Osteoblast (primary cell): ENCODE measurements around the gene SLC43A1. TPM values are rescaled to one million over a fixed set of nuclear protein-coding genes. Genes with fewer than 3 reads are reported as not detected.

Experiments
- DNase-seq: peaks from one replicate; pipeline ENCODE4 v3.0.0; 2011; ENCODE audit warnings: low spot score, mixed read lengths; ENCODE audit not compliant: insufficient read length; ENCODE audit errors: missing footprints
- H2AFZ ChIP-seq: 2 replicates; pipeline ENCODE4 v1.6.0; 2011; ENCODE audit warnings: mild to moderate bottlenecking, low read length
- H3K27ac ChIP-seq: 2 replicates; pipeline ENCODE4 v1.5.1; 2011; ENCODE audit warnings: mild to moderate bottlenecking, low read depth, low read length, moderate library complexity
- H3K27me3 ChIP-seq: 2 replicates; pipeline ENCODE4 v1.6.0; 2012; ENCODE audit warnings: mild to moderate bottlenecking, control low read depth, inconsistent platforms, low read length, moderate library complexity; ENCODE audit not compliant: insufficient read depth
- H3K36me3 ChIP-seq: 2 replicates; pipeline ENCODE4 v1.5.1; 2011; ENCODE audit warnings: mild to moderate bottlenecking, low read length, control low read depth, moderate library complexity; ENCODE audit not compliant: insufficient read depth
- H3K4me1 ChIP-seq: 2 replicates; pipeline ENCODE4 v1.5.1; 2011; ENCODE audit warnings: mild to moderate bottlenecking, low read length, control low read depth, moderate library complexity; ENCODE audit not compliant: insufficient read depth
- H3K4me2 ChIP-seq: 2 replicates; pipeline ENCODE4 v1.6.0; 2011; ENCODE audit warnings: mild to moderate bottlenecking, low read length; ENCODE audit not compliant: insufficient read depth
- H3K4me3 ChIP-seq: fragments of 200-600 bp; sonication (generic); 3 replicates; pipeline ENCODE4 v1.5.1; 2012; ENCODE audit warnings: mild to moderate bottlenecking, low read length, inconsistent platforms; ENCODE audit not compliant: insufficient read depth
- H3K79me2 ChIP-seq: 2 replicates; pipeline ENCODE4 v1.6.0; 2012; ENCODE audit warnings: mild to moderate bottlenecking, low read length, control low read depth, inconsistent platforms; ENCODE audit not compliant: insufficient read depth
- H3K9me3 ChIP-seq: 2 replicates; pipeline ENCODE4 v1.5.1; 2011; ENCODE audit warnings: low read depth, low read length, control low read depth
- H4K20me1 ChIP-seq: 2 replicates; pipeline ENCODE4 v1.6.0; 2012; ENCODE audit warnings: mild to moderate bottlenecking, low read length, control low read depth; ENCODE audit not compliant: insufficient read depth
- total RNA-seq: library from RNA; depleted of rRNA; stranded (reverse); fragments of >200 nt; gene quantifications from 2 replicates; pipeline ENCODE4 v1.2.3, GENCODE V29; 2012
- TF ChIP-seq, protein P1 (sequence below): IDR thresholded peaks from 2 replicates; pipeline ENCODE4 v1.5.1; 2011; ENCODE audit warnings: mild to moderate bottlenecking, low read depth, low read length, moderate library complexity; ENCODE audit errors: extremely low read depth

The SLC43A1 gene
- total RNA-seq, 1 donor, result 18.5 TPM

DNA sequence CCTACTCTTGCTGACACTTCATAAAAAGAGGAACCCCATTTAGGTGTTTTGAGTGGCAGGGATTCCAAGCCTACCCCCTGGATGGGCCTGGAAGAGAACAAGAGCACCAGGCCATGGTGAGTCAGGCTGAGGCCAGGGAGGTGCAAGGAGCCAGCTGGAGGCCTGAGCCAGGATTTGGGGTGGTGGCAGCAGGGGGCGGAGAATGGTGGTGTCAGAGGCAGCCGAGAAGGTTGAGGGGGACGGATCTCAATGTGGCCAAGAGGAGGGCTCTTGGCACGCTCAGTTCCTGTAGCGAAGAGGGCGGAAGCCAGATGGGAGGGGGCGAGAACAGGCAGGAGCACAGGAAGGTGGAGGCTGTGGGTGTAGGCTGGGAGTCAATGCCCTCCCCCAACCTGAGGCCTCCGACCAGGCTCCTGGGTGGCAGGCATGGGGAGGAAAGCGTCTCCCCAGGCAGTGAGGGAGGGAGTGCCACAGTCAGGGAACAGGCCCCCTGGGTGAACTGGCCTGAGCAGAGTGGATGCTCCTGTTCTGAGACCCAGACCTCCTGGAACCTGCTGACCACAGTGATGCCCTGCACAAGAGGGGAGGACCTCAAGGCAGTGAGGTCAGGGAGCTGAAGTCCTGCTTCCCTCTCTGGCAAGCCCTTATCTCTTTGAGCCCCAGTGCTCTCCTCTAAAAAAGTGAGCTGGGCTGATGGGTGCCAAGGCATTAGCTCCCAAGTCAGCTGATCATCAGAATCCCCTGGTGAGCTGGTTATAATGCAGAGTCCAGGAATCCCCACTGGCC is 41.3 kb downstream of the SLC43A1 start:
- Histone ChIP-seq H2AFZ (no peak overlapping the region), H3K9me3 (no peaks in the 10 kb centered on the region), H3K36me3 (no peaks in the 10 kb centered on the region), H3K27me3 (peaks cover 25% of the 10 kb centered on the region), H4K20me1 (no peaks in the 10 kb centered on the region), H3K4me2 (no peak overlapping the region), H3K4me1 (no peaks in the 10 kb centered on the region), H3K79me2 (no peaks in the 10 kb centered on the region), H3K27ac (no peak overlapping the region), H3K4me3 (no peak overlapping the region)
- peak; percentile 91 for DNase-seq
- TF ChIP-seq, protein P1, sequence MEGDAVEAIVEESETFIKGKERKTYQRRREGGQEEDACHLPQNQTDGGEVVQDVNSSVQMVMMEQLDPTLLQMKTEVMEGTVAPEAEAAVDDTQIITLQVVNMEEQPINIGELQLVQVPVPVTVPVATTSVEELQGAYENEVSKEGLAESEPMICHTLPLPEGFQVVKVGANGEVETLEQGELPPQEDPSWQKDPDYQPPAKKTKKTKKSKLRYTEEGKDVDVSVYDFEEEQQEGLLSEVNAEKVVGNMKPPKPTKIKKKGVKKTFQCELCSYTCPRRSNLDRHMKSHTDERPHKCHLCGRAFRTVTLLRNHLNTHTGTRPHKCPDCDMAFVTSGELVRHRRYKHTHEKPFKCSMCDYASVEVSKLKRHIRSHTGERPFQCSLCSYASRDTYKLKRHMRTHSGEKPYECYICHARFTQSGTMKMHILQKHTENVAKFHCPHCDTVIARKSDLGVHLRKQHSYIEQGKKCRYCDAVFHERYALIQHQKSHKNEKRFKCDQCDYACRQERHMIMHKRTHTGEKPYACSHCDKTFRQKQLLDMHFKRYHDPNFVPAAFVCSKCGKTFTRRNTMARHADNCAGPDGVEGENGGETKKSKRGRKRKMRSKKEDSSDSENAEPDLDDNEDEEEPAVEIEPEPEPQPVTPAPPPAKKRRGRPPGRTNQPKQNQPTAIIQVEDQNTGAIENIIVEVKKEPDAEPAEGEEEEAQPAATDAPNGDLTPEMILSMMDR, result no peak

DNA sequence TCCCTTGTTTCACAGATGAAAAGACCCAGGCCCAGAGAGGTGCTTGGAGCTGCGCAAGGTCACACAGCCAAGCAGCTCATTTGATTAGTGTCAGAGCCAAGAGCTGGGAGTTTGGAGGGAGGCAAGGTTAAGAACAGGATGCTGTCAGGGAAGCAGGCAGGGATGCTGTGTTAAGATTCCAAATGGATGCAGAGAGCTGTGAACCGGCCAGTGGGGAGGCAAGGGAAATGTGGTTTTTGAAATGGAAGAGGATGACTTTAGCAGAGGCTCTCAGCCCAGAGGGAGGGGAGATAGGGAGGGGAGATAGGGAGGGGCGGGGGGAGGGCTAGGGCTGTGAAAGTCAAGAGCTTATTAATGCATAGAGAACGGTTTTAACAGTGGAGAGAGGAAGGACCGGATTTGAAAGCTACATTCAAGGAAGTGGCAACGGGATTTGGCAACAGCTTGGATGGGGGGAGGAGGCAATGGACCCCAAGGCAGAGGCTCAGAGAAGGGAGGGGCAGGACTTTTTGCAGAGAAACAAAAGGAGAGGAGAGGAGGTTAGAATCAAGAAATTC is 42.1 kb downstream of the SLC43A1 start:
- Histone ChIP-seq H3K27me3 (peaks cover 25% of the 10 kb centered on the region), H4K20me1 (no peaks in the 10 kb centered on the region), H3K9me3 (no peaks in the 10 kb centered on the region), H3K27ac (no peak overlapping the region), H3K36me3 (no peaks in the 10 kb centered on the region), H3K4me1 (no peaks in the 10 kb centered on the region), H3K79me2 (no peaks in the 10 kb centered on the region), H3K4me3 (no peak overlapping the region), H3K4me2 (no peak overlapping the region), H2AFZ (no peak overlapping the region)
- peak; percentile 81 for DNase-seq
- TF ChIP-seq, protein P1, result no peak

DNA sequence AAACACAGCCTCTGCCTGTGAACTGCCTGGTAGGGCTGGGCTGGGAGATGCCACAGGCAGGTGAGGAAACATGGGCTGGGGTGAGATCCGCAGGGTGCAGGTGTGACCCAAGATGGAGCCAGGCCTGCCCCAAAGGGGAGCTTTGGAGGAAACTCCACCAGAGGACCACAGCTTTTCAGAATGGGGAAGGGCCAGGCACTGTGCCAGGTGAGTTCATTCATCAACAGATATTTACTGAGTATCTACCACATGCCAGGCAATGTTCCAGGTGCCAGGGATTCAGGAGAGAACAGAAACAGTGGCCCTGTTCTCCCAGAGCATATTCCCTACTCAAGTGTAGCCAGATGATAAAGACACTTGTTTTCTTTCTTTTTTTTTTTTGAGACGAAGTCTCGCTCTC is 44.0 kb downstream of the SLC43A1 start:
- H3K27me3 ChIP-seq, result peaks cover 16% of the 10 kb centered on the region
- H3K4me1 ChIP-seq, result no peaks in the 10 kb centered on the region
- H3K79me2 ChIP-seq, result no peaks in the 10 kb centered on the region
- no peaks in the 10 kb centered on the region for H3K9me3 ChIP-seq
- H4K20me1 ChIP-seq, result no peaks in the 10 kb centered on the region
- H3K27ac ChIP-seq, result no peak overlapping the region
- no peaks in the 10 kb centered on the region for H3K36me3 ChIP-seq
- TF ChIP-seq, protein P1, result no peak
- H3K4me2 ChIP-seq, result no peak overlapping the region
- H3K4me3 ChIP-seq, result no peak overlapping the region
- DNase-seq, result no peak
- no peak overlapping the region for H2AFZ ChIP-seq

DNA sequence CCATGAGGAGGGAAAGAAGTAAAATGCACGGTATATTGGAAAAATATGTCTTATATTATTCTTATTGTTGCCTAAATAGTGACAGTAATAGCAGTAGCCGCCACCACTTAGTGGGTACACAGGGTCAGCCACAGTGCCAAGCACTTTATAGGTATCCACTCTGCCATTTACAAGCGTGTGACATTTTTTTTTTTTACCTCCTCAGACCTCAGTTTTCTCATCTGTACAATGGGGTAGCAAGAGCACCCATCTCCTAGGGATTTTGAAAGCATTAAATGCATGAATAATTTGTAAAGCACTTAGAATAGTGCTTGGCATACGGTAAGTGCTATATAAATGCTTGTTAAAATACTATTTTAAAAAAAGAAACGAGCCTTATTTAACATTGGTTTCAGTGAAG is 46.2 kb downstream of the SLC43A1 start:
- H3K4me3 ChIP-seq, result no peak overlapping the region
- H3K4me2 ChIP-seq, result no peak overlapping the region
- TF ChIP-seq, protein P1, result no peak
- no peak overlapping the region for H2AFZ ChIP-seq
- no peaks in the 10 kb centered on the region for H3K36me3 ChIP-seq
- H3K27me3 ChIP-seq, result no peaks in the 10 kb centered on the region
- H3K79me2 ChIP-seq, result no peaks in the 10 kb centered on the region
- H4K20me1 ChIP-seq, result no peaks in the 10 kb centered on the region
- H3K4me1 ChIP-seq, result no peaks in the 10 kb centered on the region
- H3K27ac ChIP-seq, result no peak overlapping the region
- no peaks in the 10 kb centered on the region for H3K9me3 ChIP-seq
- no peak for DNase-seq
